GM19193 (cell line): Measurements from ENCODE around the gene FRMD6.

Source experiments
- POLR2A ChIP-seq: IDR thresholded peaks from 4 replicates; pipeline ENCODE4 v1.6.1; 2011; ENCODE audit not compliant: insufficient read depth, insufficient read length; ENCODE audit errors: extremely low read depth

The FRMD6 gene

GRCh38 chr14:51677266-51677665 lies 25.6 kb downstream of the FRMD6 start:
- TF ChIP-seq POLR2A: no peak

GRCh38 chr14:51677738-51678137 lies 26.0 kb downstream of the FRMD6 start:
- no peak for TF ChIP-seq POLR2A

- no peak for TF ChIP-seq POLR2A
Observed at GRCh38 chr14:51680031-51680430, 28.3 kb downstream of the FRMD6 start.

GRCh38 chr14:51681411-51681810 lies 29.7 kb downstream of the FRMD6 start:
- no peak for TF ChIP-seq POLR2A

GRCh38 chr14:51682411-51682810 lies 30.7 kb downstream of the FRMD6 start:
- TF ChIP-seq POLR2A: no peak

- no peak for TF ChIP-seq POLR2A
Observed at GRCh38 chr14:51684760-51685159, 33.0 kb downstream of the FRMD6 start.

GRCh38 chr14:51691176-51691575 lies 39.5 kb downstream of the FRMD6 start:
- TF ChIP-seq POLR2A: no peak

GRCh38 chr14:51692646-51693045 lies 40.9 kb downstream of the FRMD6 start:
- TF ChIP-seq POLR2A: no peak

- no peak for TF ChIP-seq POLR2A
Observed at GRCh38 chr14:51697848-51698247, 46.1 kb downstream of the FRMD6 start.

- TF ChIP-seq POLR2A: no peak
Observed at GRCh38 chr14:51701951-51702350, 50.2 kb downstream of the FRMD6 start.

GRCh38 chr14:51703787-51704186 lies 52.1 kb downstream of the FRMD6 start:
- no peak for TF ChIP-seq POLR2A

- no peak for TF ChIP-seq POLR2A
Observed at GRCh38 chr14:51704545-51704944, 52.8 kb downstream of the FRMD6 start.

GRCh38 chr14:51707327-51707726 lies 55.6 kb downstream of the FRMD6 start:
- TF ChIP-seq POLR2A: no peak

- no peak for TF ChIP-seq POLR2A
Observed at GRCh38 chr14:51711505-51711904, 59.8 kb downstream of the FRMD6 start.

GRCh38 chr14:51715250-51715649 lies 63.5 kb downstream of the FRMD6 start:
- no peak for TF ChIP-seq POLR2A

- no peak for TF ChIP-seq POLR2A
Observed at GRCh38 chr14:51715742-51716141, 64.0 kb downstream of the FRMD6 start.

GRCh38 chr14:51716610-51717009 lies 64.9 kb downstream of the FRMD6 start:
- no peak for TF ChIP-seq POLR2A

- no peak for TF ChIP-seq POLR2A
Observed at GRCh38 chr14:51717766-51718165, 66.1 kb downstream of the FRMD6 start.

- TF ChIP-seq POLR2A: no peak
Observed at GRCh38 chr14:51719955-51720354, 68.2 kb downstream of the FRMD6 start.

GRCh38 chr14:51723990-51724389 lies 72.3 kb downstream of the FRMD6 start:
- TF ChIP-seq POLR2A: no peak
